GM21423 (cell line): ENCODE measurements around the gene GKN2.

Experiments used
- ATAC-seq: cut with Tn5 transposase; IDR thresholded peaks from one replicate; pipeline ENCODE4 v1.9.1; 2021; ENCODE audit warnings: mild to moderate bottlenecking, moderate library complexity; ENCODE audit not compliant: unreplicated experiment

GKN2 gene

GRCh38 chr2:68925295-68925896, 27.3 kb downstream of the GKN2 start:
- no peak for ATAC-seq

DNA sequence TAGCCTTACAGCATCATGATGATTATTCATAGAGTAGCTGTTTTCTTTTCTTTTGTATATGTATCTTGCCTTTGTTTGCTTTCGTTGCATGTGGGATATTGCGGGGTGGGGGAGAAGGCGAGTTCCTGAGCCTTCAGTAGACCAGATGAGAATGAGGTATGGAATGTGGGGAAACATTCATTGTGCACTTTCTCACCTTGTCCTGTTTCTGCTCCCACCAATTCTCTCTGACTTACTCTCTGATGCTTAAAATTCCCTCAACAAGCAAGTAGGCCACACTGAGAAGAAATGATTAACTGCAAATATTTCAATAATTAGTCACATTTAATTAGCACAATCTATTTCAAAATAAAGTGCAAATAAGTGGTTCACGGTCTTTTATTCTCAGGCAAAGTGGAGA, 31.0 kb downstream of the GKN2 start:
- no peak for ATAC-seq

DNA sequence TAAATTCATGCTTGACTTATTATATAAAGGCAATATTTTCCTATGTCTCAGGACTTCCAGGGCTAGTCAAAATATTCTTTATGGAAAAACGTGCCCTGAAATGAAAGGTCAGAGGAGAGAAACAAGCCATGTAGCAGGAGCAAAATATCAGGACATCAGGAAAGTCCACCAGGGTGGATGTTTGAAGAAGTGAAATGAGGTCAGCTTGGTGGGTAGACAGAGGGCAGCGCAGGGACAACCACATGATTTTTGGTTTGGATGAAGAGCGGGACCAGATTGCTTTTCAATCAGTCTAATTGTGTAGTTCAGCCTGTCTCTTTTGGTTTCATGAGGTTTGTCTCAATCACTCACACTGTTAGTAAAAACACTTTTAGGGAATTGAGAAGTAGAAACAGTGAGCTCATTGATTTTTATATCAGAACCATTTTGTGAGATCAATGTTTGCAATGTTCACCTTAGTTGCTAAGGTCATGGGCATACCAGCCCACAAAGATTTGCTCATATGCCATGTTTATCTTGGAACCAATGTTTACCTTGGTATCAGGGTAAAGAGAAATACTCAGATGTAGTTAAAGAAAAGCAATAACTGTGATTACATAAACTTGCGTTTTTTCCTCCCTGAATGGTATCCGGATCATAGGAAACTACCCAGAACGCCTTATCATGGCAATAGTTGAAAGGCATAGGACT, 32.1 kb downstream of the GKN2 start:
- no peak for ATAC-seq

- no peak for ATAC-seq
Measured at GRCh38 chr2:68918497-68918896, 34.2 kb downstream of the GKN2 start.

GRCh38 chr2:68917034-68917718, 35.5 kb downstream of the GKN2 start:
- ATAC-seq, result no peak

DNA sequence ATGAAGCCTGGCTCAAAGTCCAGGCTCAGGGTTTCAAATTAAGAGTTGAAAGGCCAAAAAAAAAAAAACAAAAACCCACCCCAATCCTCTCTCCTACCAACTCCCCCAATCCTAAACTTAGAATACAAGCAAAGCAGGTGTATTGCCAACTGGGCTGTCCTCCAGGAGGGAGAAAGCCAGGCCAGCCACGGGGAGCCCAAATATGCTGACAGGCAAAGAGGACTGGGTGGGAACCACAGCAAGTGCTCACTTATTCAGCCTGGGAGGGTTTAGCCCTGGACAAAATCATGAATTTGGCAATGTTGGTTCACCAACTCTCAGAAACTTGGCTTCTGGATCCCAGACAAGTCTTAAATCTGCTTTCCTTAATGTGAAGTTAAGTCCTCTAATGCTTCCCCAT, 36.5 kb downstream of the GKN2 start:
- no peak for ATAC-seq

- ATAC-seq, result no peak
Measured at GRCh38 chr2:68915393-68915792, 37.3 kb downstream of the GKN2 start.

DNA sequence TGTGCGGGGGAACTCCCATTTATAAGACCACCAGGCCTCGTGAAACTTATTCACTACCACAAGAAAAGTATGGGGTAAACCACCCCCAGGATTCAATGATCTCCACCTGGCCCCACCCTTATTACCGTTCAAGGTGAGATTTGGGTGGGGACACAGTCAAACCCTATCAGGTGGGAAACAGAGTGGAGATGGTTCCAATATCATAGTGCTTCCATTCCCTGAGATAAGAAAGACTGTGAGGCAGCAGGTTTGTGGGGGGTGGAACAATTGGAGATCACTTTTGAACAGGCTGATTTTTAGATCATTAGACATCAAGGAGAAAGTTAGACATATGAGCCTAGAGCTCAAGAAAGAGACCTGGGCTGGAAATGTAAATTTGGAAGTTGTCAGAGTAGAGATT, 39.3 kb downstream of the GKN2 start:
- ATAC-seq, result no peak

DNA sequence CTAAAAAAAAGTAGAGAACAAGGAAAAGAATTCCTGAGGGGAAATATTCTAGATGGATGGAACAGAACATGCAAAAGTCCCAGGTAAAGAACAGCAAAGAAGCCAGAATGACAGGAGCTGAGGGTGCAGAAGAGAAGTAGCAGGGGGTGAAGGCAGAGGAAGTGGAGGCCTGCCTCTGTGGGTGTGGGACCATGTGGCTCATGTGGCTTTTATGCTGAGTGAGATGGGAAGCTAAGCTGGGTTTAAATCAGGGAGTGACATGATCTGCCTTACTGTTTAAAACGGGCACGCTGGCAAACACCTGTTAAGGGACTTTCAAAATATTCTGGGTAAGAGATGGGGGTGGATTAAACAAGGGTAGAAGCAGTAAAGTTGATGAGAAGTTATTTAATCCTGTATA, 40.0 kb downstream of the GKN2 start:
- ATAC-seq, result no peak

DNA sequence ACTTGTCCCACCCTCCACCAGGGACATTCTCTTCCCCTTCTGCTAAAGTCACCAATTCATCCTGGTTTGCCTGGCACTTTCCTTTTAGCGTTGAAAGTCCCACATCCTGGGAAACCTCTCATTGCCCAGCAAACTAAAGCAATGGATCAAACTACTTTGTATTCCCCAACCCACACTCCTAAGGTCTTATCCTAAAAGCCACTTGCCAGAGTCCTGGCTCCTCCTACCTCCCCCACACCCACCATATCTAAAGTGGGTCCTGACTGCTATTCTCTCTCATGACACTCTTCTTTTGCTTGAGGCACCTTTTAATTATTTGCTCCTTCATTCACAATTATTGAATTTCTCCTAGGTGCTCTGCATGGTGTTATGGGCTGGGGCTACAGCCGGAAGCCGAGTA, 40.6 kb downstream of the GKN2 start:
- no peak for ATAC-seq

GRCh38 chr2:68911709-68912108, 41.0 kb downstream of the GKN2 start:
- no peak for ATAC-seq

- no peak for ATAC-seq
Measured at GRCh38 chr2:68911246-68911645, 41.4 kb downstream of the GKN2 start.

DNA sequence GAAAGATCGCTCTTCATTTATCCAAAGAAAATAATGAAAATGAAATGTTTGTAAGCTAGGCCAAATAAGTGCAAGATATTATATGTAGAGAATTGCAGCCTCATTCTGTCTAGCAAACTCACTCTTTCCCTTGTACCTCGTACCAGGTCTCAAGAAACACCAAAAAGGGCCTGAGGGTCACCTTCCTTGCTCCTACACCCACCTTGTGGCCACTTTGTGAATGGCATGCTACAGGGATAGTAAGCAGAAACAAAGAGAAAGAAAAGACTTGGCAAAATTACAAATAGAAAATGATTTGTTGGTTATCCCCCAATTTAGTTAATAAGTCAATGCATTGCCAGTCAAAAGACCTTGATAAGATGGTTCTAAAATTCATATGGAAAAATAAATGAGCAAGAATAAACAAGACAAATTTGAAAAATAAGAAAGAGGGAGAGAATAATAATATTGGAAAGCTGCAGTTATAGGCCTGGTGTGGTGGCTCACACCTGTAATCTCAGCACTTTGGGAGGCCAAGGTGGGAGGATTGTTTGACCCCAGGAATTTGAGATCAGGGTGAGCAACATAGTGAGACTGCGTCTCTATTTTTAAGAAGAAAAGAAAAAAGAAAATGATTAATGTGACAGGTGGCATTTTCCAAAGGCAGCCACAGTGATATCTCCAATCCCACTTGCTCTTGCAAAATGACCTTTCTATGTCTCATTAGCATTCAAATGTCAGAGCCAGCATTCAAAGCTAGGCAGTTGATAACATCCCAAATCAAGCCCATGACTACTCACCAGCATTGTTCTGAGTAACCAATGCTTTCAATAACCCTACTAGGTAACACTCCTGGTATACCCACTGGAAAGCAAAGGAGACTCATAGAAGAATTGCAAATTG, 42.7 kb downstream of the GKN2 start:
- ATAC-seq, result no peak

GRCh38 chr2:68908392-68908970, 44.2 kb downstream of the GKN2 start:
- ATAC-seq, result peak; percentile 95

GRCh38 chr2:68907920-68908253, 44.8 kb downstream of the GKN2 start:
- peak; percentile 25 for ATAC-seq

GRCh38 chr2:68907232-68907919, 45.3 kb downstream of the GKN2 start:
- ATAC-seq, result no peak

GRCh38 chr2:68906716-68907115, 46.0 kb downstream of the GKN2 start:
- no peak for ATAC-seq

DNA sequence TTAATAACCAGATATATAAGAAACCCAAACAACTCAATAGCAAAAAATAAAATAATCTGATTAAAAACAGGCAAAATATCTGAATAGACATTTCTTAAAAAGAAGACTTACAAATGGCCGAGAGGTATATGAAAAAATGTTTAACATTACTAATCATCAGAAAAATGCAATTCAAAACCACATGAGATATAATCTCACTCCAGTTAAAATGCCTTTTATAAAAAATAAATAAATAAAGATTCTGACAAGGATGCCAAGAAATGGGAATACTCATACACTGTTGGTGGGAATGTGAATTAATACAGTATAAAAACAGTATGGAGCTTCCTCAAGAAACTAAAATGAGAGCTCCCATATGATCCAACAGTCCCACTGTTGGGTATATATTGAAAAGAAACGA, 47.6 kb downstream of the GKN2 start:
- no peak for ATAC-seq

GRCh38 chr2:68901561-68901960, 51.1 kb downstream of the GKN2 start:
- ATAC-seq, result no peak

GRCh38 chr2:68901199-68901514, 51.5 kb downstream of the GKN2 start:
- no peak for ATAC-seq
